HepG2 (cell line): ENCODE data around the gene MYOF. TPM values are rescaled to one million over a fixed set of nuclear protein-coding genes. Genes with fewer than 3 reads are reported as not detected.

Experiments used
- ARHGAP35 ChIP-seq: sonication (generic); formaldehyde crosslinking; IDR thresholded peaks from 2 replicates; pipeline ENCODE4 v1.9.0; 2022; ENCODE audit warnings: mild to moderate bottlenecking, inconsistent platforms, moderate library complexity, missing genetic modification reagents, borderline replicate concordance
- CEBPG ChIP-seq: IDR thresholded peaks from 2 replicates; pipeline ENCODE4 v1.6.1; 2016
- CREB1 ChIP-seq, 2 experiments: fragments of 450-650 bp in 1 of 2; IDR thresholded peaks; 2 replicates each; pipeline ENCODE4 v1.6.1; 2016 to 2017; ENCODE audit warnings: control low read depth in 1 of 2, mild to moderate bottlenecking in 1 of 2, missing compliant biosample characterization in 1 of 2, missing genetic modification characterization in 1 of 2
- ELF4 ChIP-seq: sonication (generic); formaldehyde crosslinking; IDR thresholded peaks from 2 replicates; pipeline ENCODE4 v1.5.0; 2020; ENCODE audit warnings: missing genetic modification reagents, mild to moderate bottlenecking, moderate library complexity, borderline replicate concordance
- HMGXB3 ChIP-seq: sonication (generic); formaldehyde crosslinking; IDR thresholded peaks from 2 replicates; pipeline ENCODE4 v1.4.0; 2020; ENCODE audit warnings: missing genetic modification reagents, borderline replicate concordance
- KAT8 ChIP-seq: IDR thresholded peaks from 2 replicates; pipeline ENCODE4 v1.6.1; 2016; ENCODE audit warnings: missing genetic modification reagents, missing compliant biosample characterization
- KDM2A ChIP-seq: sonication (generic); formaldehyde crosslinking; IDR thresholded peaks from 2 replicates; pipeline ENCODE4 v1.4.0; 2020; ENCODE audit warnings: low read depth, missing genetic modification reagents, borderline replicate concordance
- MIER3 ChIP-seq: IDR thresholded peaks from 2 replicates; pipeline ENCODE4 v1.6.1; 2016; ENCODE audit warnings: missing compliant biosample characterization, borderline replicate concordance
- PHF20 ChIP-seq: sonication (generic); formaldehyde crosslinking; IDR thresholded peaks from 2 replicates; pipeline ENCODE4 v1.5.0; 2020; ENCODE audit warnings: mild to moderate bottlenecking, missing genetic modification reagents
- POLR2A ChIP-seq, 2 experiments: IDR thresholded peaks; 2 replicates each; pipeline ENCODE4 v1.6.1; 2011; ENCODE audit warnings: low read depth in 2 of 2, low read length in 2 of 2, mild to moderate bottlenecking in 1 of 2, moderate library complexity in 1 of 2; ENCODE audit not compliant: insufficient read depth in 1 of 2
- PRDM10 ChIP-seq: sonication (generic); formaldehyde crosslinking; IDR thresholded peaks from 2 replicates; pipeline ENCODE4 v1.4.0; 2020; ENCODE audit warnings: low read depth, missing genetic modification reagents
- SNAPC5 ChIP-seq: sonication (generic); formaldehyde crosslinking; IDR thresholded peaks from 2 replicates; pipeline ENCODE4 v1.8.1; 2023; ENCODE audit warnings: mild to moderate bottlenecking, missing genetic modification reagents, borderline replicate concordance
- SNRNP70 ChIP-seq: fragments of 200-400 bp; formaldehyde crosslinking; IDR thresholded peaks from 2 replicates; pipeline ENCODE4 v1.6.1; 2017; ENCODE audit warnings: mild to moderate bottlenecking, low read depth, low read length, moderate library complexity
- SRSF1 ChIP-seq: fragments of 200-400 bp; formaldehyde crosslinking; optimal IDR thresholded peaks from 2 replicates; pipeline ENCODE3; 2017; ENCODE audit warnings: mild to moderate bottlenecking, low read depth, low read length, moderate library complexity
- WIZ ChIP-seq: sonication (generic); formaldehyde crosslinking; IDR thresholded peaks from 2 replicates; pipeline ENCODE4 v1.5.1; 2020; ENCODE audit warnings: mild to moderate bottlenecking, missing genetic modification reagents
- ZNF660 ChIP-seq: sonication (generic); formaldehyde crosslinking; IDR thresholded peaks from 2 replicates; pipeline ENCODE4 v1.5.1; 2020; ENCODE audit warnings: mild to moderate bottlenecking, low read depth, missing genetic modification reagents, borderline replicate concordance
- ZNF83 ChIP-seq: sonication (generic); formaldehyde crosslinking; IDR thresholded peaks from 2 replicates; pipeline ENCODE4 v1.4.0; 2020; ENCODE audit warnings: missing genetic modification reagents, mild to moderate bottlenecking, borderline replicate concordance
- ZSCAN5A ChIP-seq: sonication (generic); formaldehyde crosslinking; IDR thresholded peaks from 2 replicates; pipeline ENCODE4 v1.8.0; 2022; ENCODE audit warnings: mild to moderate bottlenecking, missing genetic modification reagents, borderline replicate concordance
- polyA plus RNA-seq, 8 experiments: library from polyadenylated mRNA; depleted of rRNA in 3 of 8; stranded (reverse) in 7 of 8; unstranded in 1 of 8; fragments of >200 nt; fragmentation: Illumina TruSeq in 4 of 8; extraction: Trizol in 4 of 8; gene quantifications; 2 replicates each; pipeline versions ENCODE4 v1.2.1 to v1.2.3, GENCODE V29; 2011 to 2016; ENCODE audit warnings: low read depth in 4 of 8, missing spikeins in 1 of 8, mixed read lengths in 1 of 8; ENCODE audit not compliant: insufficient read depth in 1 of 8
- total RNA-seq, 5 experiments: library from RNA; depleted of rRNA; stranded (reverse); fragments of >200 nt; fragmentation: Illumina TruSeq; extraction: Trizol; gene quantifications; 2 replicates each; pipeline ENCODE4 v1.2.3, GENCODE V29; 2016; ENCODE audit warnings: low read depth in 1 of 5

MYOF gene
- total and polyA plus RNA-seq, 2 of the 13 experiments (the other 11 are each of a cell fraction or from before 2014, with no cell fraction given), result 0.18 to 0.42 TPM

DNA sequence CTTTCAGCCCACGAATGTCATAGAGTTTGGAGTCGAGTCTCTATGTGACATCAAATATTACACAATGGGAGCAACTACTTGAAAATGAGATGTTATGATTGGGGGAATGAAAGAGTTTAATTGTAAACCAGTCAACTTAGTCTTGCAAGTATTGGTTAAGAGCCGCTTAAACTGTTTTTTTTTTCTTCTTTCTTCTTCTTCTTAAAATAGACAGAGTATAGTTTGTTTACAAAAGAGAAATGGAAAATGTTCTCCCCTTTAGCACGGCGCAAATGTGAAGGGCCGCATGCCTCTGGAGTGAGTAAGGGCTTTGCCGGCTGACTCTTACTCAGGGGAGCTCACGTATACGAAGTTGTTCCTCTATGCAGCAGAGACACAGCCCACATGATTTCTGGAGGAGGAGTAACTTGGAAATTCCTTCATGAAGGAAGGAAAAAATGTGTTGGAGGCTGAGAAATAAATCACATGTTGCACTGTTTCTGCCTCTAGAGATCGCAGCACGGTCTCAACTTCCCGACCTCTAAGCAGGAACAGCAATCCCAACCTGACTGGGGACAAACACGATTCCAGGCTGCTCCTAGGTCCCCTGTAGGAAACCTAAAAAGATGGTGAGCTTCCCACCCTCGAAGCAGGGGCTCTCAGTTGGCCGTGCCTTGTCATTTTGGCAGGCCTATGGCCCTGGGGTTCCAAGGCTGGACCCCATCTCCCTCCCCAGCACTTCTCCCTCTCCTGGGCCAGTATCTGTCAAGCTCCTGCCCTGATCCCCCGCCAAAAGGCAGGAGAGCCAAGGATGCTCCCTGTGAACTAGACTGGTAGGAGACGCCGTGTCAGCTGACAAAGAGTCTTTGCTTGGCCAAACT, 44.8 kb downstream of the MYOF start (continued):
- peak; percentile 99 for TF ChIP-seq PRDM10
- no peak for TF ChIP-seq ZNF83 (CRISPR knock-in tag)
- TF ChIP-seq CEBPG (CRISPR knock-in tag), result peak; percentile 64
- TF ChIP-seq WIZ, result no peak
- no peak for TF ChIP-seq ARHGAP35
- no peak for TF ChIP-seq ELF4 (CRISPR knock-in tag)
- no peak for TF ChIP-seq ZNF660 (CRISPR knock-in tag)
- no peak for TF ChIP-seq SRSF1
- TF ChIP-seq ZSCAN5A (CRISPR knock-in tag), result no peak
- TF ChIP-seq KAT8 (CRISPR knock-in tag), result no peak
- TF ChIP-seq SNAPC5 (CRISPR knock-in tag), result no peak
- no peak for TF ChIP-seq MIER3
- no peak for TF ChIP-seq KDM2A
- TF ChIP-seq CREB1 (IDR thresholded peaks at IDR 0.05), result no peak
- no peak for TF ChIP-seq CREB1 (CRISPR knock-in tag; IDR thresholded peaks at IDR 0.05)
- TF ChIP-seq POLR2A (IDR thresholded peaks at IDR 0.05; ENCODE audit: insufficient read depth in 1 of 2, low read depth in 2 of 2, low read length in 2 of 2), result peak; percentile 30 to 31; a peak in 2 of 4 replicates
- no peak for TF ChIP-seq HMGXB3 (CRISPR knock-in tag)
- TF ChIP-seq PHF20 (CRISPR knock-in tag), result no peak
- TF ChIP-seq SNRNP70, result no peak
